ENCODE results near the gene PIGL.

DNA sequence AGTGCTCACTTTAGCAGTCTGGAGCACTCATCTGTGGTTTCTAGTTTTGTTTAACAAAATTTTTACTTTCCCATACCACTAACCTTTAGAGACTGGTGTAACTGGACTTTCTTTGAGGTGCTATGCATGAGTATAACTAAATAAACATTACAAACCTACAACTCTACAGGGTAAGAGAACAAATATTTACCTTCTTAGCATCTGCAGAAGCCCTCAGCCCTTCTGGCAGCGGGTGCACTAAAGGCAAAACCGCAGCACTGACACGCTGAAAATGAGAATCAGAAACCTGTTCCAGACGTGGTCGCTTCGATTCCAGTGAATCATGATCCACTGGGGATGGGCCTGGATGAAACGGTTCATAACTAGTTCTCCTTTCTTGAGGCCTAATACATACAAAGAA, 45.4 kb upstream of the PIGL start:
- TF ChIP-seq POLR2AphosphoS5 (IDR thresholded peaks at IDR 0.05; ENCODE audit: low read depth) (no peak), EZH2 (IDR thresholded peaks at IDR 0.05; ENCODE audit: low read depth, unreplicated experiment) (no peak), CREB1 (CRISPR knock-in tag; IDR thresholded peaks at IDR 0.05; ENCODE audit: low read depth) (no peak)
- TF ChIP-seq, protein P1, sequence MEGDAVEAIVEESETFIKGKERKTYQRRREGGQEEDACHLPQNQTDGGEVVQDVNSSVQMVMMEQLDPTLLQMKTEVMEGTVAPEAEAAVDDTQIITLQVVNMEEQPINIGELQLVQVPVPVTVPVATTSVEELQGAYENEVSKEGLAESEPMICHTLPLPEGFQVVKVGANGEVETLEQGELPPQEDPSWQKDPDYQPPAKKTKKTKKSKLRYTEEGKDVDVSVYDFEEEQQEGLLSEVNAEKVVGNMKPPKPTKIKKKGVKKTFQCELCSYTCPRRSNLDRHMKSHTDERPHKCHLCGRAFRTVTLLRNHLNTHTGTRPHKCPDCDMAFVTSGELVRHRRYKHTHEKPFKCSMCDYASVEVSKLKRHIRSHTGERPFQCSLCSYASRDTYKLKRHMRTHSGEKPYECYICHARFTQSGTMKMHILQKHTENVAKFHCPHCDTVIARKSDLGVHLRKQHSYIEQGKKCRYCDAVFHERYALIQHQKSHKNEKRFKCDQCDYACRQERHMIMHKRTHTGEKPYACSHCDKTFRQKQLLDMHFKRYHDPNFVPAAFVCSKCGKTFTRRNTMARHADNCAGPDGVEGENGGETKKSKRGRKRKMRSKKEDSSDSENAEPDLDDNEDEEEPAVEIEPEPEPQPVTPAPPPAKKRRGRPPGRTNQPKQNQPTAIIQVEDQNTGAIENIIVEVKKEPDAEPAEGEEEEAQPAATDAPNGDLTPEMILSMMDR (conservative IDR thresholded peaks at IDR 0.05; ENCODE audit: low read depth in 2 of 2), result no peak
- TF ChIP-seq, protein P2, sequence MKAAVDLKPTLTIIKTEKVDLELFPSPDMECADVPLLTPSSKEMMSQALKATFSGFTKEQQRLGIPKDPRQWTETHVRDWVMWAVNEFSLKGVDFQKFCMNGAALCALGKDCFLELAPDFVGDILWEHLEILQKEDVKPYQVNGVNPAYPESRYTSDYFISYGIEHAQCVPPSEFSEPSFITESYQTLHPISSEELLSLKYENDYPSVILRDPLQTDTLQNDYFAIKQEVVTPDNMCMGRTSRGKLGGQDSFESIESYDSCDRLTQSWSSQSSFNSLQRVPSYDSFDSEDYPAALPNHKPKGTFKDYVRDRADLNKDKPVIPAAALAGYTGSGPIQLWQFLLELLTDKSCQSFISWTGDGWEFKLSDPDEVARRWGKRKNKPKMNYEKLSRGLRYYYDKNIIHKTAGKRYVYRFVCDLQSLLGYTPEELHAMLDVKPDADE (IDR thresholded peaks at IDR 0.05), result no peak
